Measurements from ENCODE around the gene AGAP1.

AGAP1 gene

GRCh38 chr2:235534678-235535422 lies 41.0 kb downstream of the AGAP1 start:
- DNase-seq = no peak

- no peak for DNase-seq
Measured at GRCh38 chr2:235535423-235536130, 41.7 kb downstream of the AGAP1 start.

GRCh38 chr2:235536711-235537110 lies 42.9 kb downstream of the AGAP1 start:
- DNase-seq = no peak

GRCh38 chr2:235537186-235537585 lies 43.3 kb downstream of the AGAP1 start:
- DNase-seq = no peak

- DNase-seq = no peak
Measured at GRCh38 chr2:235537587-235537986, 43.7 kb downstream of the AGAP1 start.

- no peak for DNase-seq
Measured at GRCh38 chr2:235538144-235538639, 44.3 kb downstream of the AGAP1 start.

- DNase-seq = no peak
Measured at GRCh38 chr2:235538981-235539380, 45.1 kb downstream of the AGAP1 start.

- DNase-seq = no peak
Measured at GRCh38 chr2:235539773-235540172, 45.9 kb downstream of the AGAP1 start.

GRCh38 chr2:235541016-235541415 lies 47.2 kb downstream of the AGAP1 start:
- no peak for DNase-seq

- DNase-seq = no peak
Measured at GRCh38 chr2:235541838-235542549, 48.2 kb downstream of the AGAP1 start.

- no peak for DNase-seq
Measured at GRCh38 chr2:235542733-235543127, 48.9 kb downstream of the AGAP1 start.

- DNase-seq = no peak
Measured at GRCh38 chr2:235543128-235543750, 49.4 kb downstream of the AGAP1 start.

- DNase-seq = no peak
Measured at GRCh38 chr2:235543851-235544688, 50.2 kb downstream of the AGAP1 start.

GRCh38 chr2:235544689-235544969 lies 50.8 kb downstream of the AGAP1 start:
- DNase-seq = no peak

- no peak for DNase-seq
Measured at GRCh38 chr2:235545339-235546150, 51.7 kb downstream of the AGAP1 start.

GRCh38 chr2:235546151-235546435 lies 52.2 kb downstream of the AGAP1 start:
- DNase-seq = no peak

- DNase-seq = no peak
Measured at GRCh38 chr2:235546436-235546835, 52.6 kb downstream of the AGAP1 start.

- no peak for DNase-seq
Measured at GRCh38 chr2:235549735-235550377, 56.0 kb downstream of the AGAP1 start.

- DNase-seq = no peak
Measured at GRCh38 chr2:235550378-235550760, 56.5 kb downstream of the AGAP1 start.

GRCh38 chr2:235550946-235551345 lies 57.1 kb downstream of the AGAP1 start:
- DNase-seq = no peak

- DNase-seq = peak; percentile 6
Measured at GRCh38 chr2:235551965-235552364, 58.1 kb downstream of the AGAP1 start.
